IPS-15b (cell line): ENCODE results near the gene AOAH.
"Not testable (repeated sequence)": the region's sequence is repeated elsewhere in the genome, so short reads cannot be mapped to it uniquely, and the experiment has no call there.

Experiments
- H3K27me3 ChIP-seq: one replicate; pipeline ENCODE4 v1.6.1; 2013; ENCODE audit warnings: low read length; ENCODE audit not compliant: control insufficient read depth, insufficient read depth
- H3K36me3 ChIP-seq: one replicate; pipeline ENCODE4 v1.6.1; 2013; ENCODE audit warnings: low read length; ENCODE audit not compliant: control insufficient read depth, insufficient read depth
- H3K4me1 ChIP-seq: one replicate; pipeline ENCODE4 v1.6.1; 2013; ENCODE audit warnings: mild to moderate bottlenecking, low read length; ENCODE audit not compliant: control insufficient read depth, insufficient read depth
- H3K4me3 ChIP-seq: one replicate; pipeline ENCODE4 v1.5.1; 2013; ENCODE audit warnings: low read depth, low read length
- H3K9ac ChIP-seq: one replicate; pipeline ENCODE4 v1.6.1; 2013; ENCODE audit warnings: low read depth, mild to moderate bottlenecking, low read length
- H3K9me3 ChIP-seq: one replicate; pipeline ENCODE4 v1.6.1; 2013; ENCODE audit warnings: mild to moderate bottlenecking, low read length; ENCODE audit not compliant: control insufficient read depth, insufficient read depth

The AOAH gene

GRCh38 chr7:36734731-36735130, 10.4 kb upstream of the AOAH start:
- no peaks in the 10 kb centered on the region for H3K36me3 ChIP-seq
- H3K4me1 ChIP-seq: no peaks in the 10 kb centered on the region
- no peak overlapping the region for H3K9ac ChIP-seq
- no peak overlapping the region for H3K4me3 ChIP-seq
- no peaks in the 10 kb centered on the region for H3K9me3 ChIP-seq
- H3K27me3 ChIP-seq: no peaks in the 10 kb centered on the region

- Histone ChIP-seq H3K9me3 (no peaks in the 10 kb centered on the region), H3K27me3 (no peaks in the 10 kb centered on the region), H3K9ac (no peak overlapping the region), H3K4me3 (no peak overlapping the region), H3K36me3 (no peaks in the 10 kb centered on the region), H3K4me1 (no peaks in the 10 kb centered on the region)
These were observed 9.1 kb upstream of the AOAH start for GRCh38 chr7:36733411-36733810.

GRCh38 chr7:36732806-36733205, 8.5 kb upstream of the AOAH start:
- no peak overlapping the region for H3K4me3 ChIP-seq
- no peaks in the 10 kb centered on the region for H3K4me1 ChIP-seq
- H3K9ac ChIP-seq: no peak overlapping the region
- no peaks in the 10 kb centered on the region for H3K36me3 ChIP-seq
- no peaks in the 10 kb centered on the region for H3K27me3 ChIP-seq
- no peaks in the 10 kb centered on the region for H3K9me3 ChIP-seq

GRCh38 chr7:36730046-36730445, 5.8 kb upstream of the AOAH start:
- Histone ChIP-seq H3K27me3 (no peaks in the 10 kb centered on the region), H3K9me3 (no peaks in the 10 kb centered on the region), H3K4me1 (no peaks in the 10 kb centered on the region), H3K9ac (no peak overlapping the region), H3K4me3 (no peak overlapping the region), H3K36me3 (no peaks in the 10 kb centered on the region)

- Histone ChIP-seq H3K4me1 (no peaks in the 10 kb centered on the region), H3K9me3 (no peaks in the 10 kb centered on the region), H3K36me3 (no peaks in the 10 kb centered on the region), H3K9ac (no peak overlapping the region), H3K27me3 (no peaks in the 10 kb centered on the region), H3K4me3 (no peak overlapping the region)
These were observed 3.8 kb upstream of the AOAH start for GRCh38 chr7:36728143-36728542.

- H3K4me3 ChIP-seq: no peak overlapping the region
- H3K9ac ChIP-seq: no peak overlapping the region
- H3K4me1 ChIP-seq: no peaks in the 10 kb centered on the region
- H3K9me3 ChIP-seq: no peaks in the 10 kb centered on the region
- no peaks in the 10 kb centered on the region for H3K27me3 ChIP-seq
- H3K36me3 ChIP-seq: no peaks in the 10 kb centered on the region
These were observed 2.7 kb upstream of the AOAH start for GRCh38 chr7:36726806-36727503.

- Histone ChIP-seq H3K9me3 (no peaks in the 10 kb centered on the region), H3K36me3 (no peaks in the 10 kb centered on the region), H3K27me3 (no peaks in the 10 kb centered on the region), H3K4me1 (no peaks in the 10 kb centered on the region), H3K9ac (no peak overlapping the region), H3K4me3 (no peak overlapping the region)
These were observed 2.0 kb upstream of the AOAH start for GRCh38 chr7:36726311-36726710.

- Histone ChIP-seq H3K27me3 (no peaks in the 10 kb centered on the region), H3K9ac (no peak overlapping the region), H3K4me3 (no peak overlapping the region), H3K36me3 (no peaks in the 10 kb centered on the region), H3K4me1 (no peaks in the 10 kb centered on the region), H3K9me3 (no peaks in the 10 kb centered on the region)
These were observed 702 bp upstream of the AOAH start for GRCh38 chr7:36724996-36725395.

GRCh38 chr7:36723291-36723690, 1.0 kb downstream of the AOAH start:
- Histone ChIP-seq H3K4me3 (no peak overlapping the region), H3K9me3 (no peaks in the 10 kb centered on the region), H3K36me3 (no peaks in the 10 kb centered on the region), H3K9ac (no peak overlapping the region), H3K27me3 (no peaks in the 10 kb centered on the region), H3K4me1 (no peaks in the 10 kb centered on the region)

- no peaks in the 10 kb centered on the region for H3K9me3 ChIP-seq
- no peaks in the 10 kb centered on the region for H3K36me3 ChIP-seq
- H3K4me1 ChIP-seq: no peaks in the 10 kb centered on the region
- no peak overlapping the region for H3K9ac ChIP-seq
- no peaks in the 10 kb centered on the region for H3K27me3 ChIP-seq
- H3K4me3 ChIP-seq: no peak overlapping the region
These were observed 5.1 kb downstream of the AOAH start for GRCh38 chr7:36719083-36719632.

GRCh38 chr7:36717586-36717985, 6.7 kb downstream of the AOAH start:
- Histone ChIP-seq H3K4me3 (no peak overlapping the region), H3K9me3 (no peaks in the 10 kb centered on the region), H3K27me3 (no peaks in the 10 kb centered on the region), H3K4me1 (no peaks in the 10 kb centered on the region), H3K9ac (no peak overlapping the region), H3K36me3 (no peaks in the 10 kb centered on the region)

- H3K4me3 ChIP-seq, H3K9me3 ChIP-seq, H3K27me3 ChIP-seq, H3K9ac ChIP-seq, H3K36me3 ChIP-seq, H3K4me1 ChIP-seq: not testable (repeated sequence)
These were observed 7.5 kb downstream of the AOAH start for GRCh38 chr7:36716802-36717201.
